ENCODE measurements around the gene PACSIN2. TPM values are rescaled to one million over a fixed set of nuclear protein-coding genes. Genes with fewer than 3 reads are reported as not detected.
A peak's percentile ranks its signal among the peaks of the same experiment; 100 is the strongest.
"Not testable (repeated sequence)": the region's sequence is repeated elsewhere in the genome, so short reads cannot be mapped to it uniquely, and the experiment has no call there.

Gene PACSIN2
- 78.5 TPM for total RNA-seq

- peak; percentile 100 for DNase-seq (ENCODE audit: low spot score)
These were observed at the start of gene PACSIN2 for GRCh38 chr22:43014869-43015676. Gene PACSIN2 (minus strand): TSS chr22:43015149. CDS start chr22:42912080, 103,069 bp downstream.

GRCh38 chr22:43060183-43060582 is 45.2 kb upstream of the PACSIN2 start:
- DNase-seq (ENCODE audit: low spot score) = no peak

- no peak for DNase-seq (ENCODE audit: low spot score)
These were observed 42.7 kb upstream of the PACSIN2 start for GRCh38 chr22:43057641-43058040.

- no peak for DNase-seq (ENCODE audit: low spot score)
These were observed 38.2 kb upstream of the PACSIN2 start for GRCh38 chr22:43053176-43053575.

- DNase-seq (ENCODE audit: low spot score) = no peak
These were observed 36.0 kb upstream of the PACSIN2 start for GRCh38 chr22:43050995-43051394.

GRCh38 chr22:43047605-43048004 is 32.7 kb upstream of the PACSIN2 start:
- DNase-seq (ENCODE audit: low spot score) = no peak

GRCh38 chr22:43044290-43044712 is 29.4 kb upstream of the PACSIN2 start:
- no peak for DNase-seq (ENCODE audit: low spot score)

- DNase-seq (ENCODE audit: low spot score) = no peak
These were observed 27.3 kb upstream of the PACSIN2 start for GRCh38 chr22:43042101-43042780.

- no peak for DNase-seq (ENCODE audit: low spot score)
These were observed 24.9 kb upstream of the PACSIN2 start for GRCh38 chr22:43039800-43040199.

GRCh38 chr22:43038325-43038724 is 23.4 kb upstream of the PACSIN2 start:
- DNase-seq (ENCODE audit: low spot score) = no peak

- no peak for DNase-seq (ENCODE audit: low spot score)
These were observed 21.4 kb upstream of the PACSIN2 start for GRCh38 chr22:43036282-43036829.

GRCh38 chr22:43035250-43035649 is 20.3 kb upstream of the PACSIN2 start:
- no peak for DNase-seq (ENCODE audit: low spot score)

- no peak for DNase-seq (ENCODE audit: low spot score)
These were observed 16.7 kb upstream of the PACSIN2 start for GRCh38 chr22:43031617-43032016.

GRCh38 chr22:43018615-43019014 is 3.7 kb upstream of the PACSIN2 start:
- DNase-seq (ENCODE audit: low spot score) = no peak

- no peak for DNase-seq (ENCODE audit: low spot score)
These were observed 2.8 kb upstream of the PACSIN2 start for GRCh38 chr22:43017525-43018460.

- DNase-seq (ENCODE audit: low spot score) = not testable (repeated sequence)
These were observed 1.2 kb upstream of the PACSIN2 start for GRCh38 chr22:43016150-43016549.

GRCh38 chr22:43015677-43016042 is 711 bp upstream of the PACSIN2 start:
- DNase-seq (ENCODE audit: low spot score) = no peak

- peak; percentile 61 for DNase-seq (ENCODE audit: low spot score)
These were observed 557 bp downstream of the PACSIN2 start for GRCh38 chr22:43014316-43014868.

GRCh38 chr22:43013355-43014315 is 1.3 kb downstream of the PACSIN2 start:
- DNase-seq (ENCODE audit: low spot score) = no peak

- DNase-seq (ENCODE audit: low spot score) = no peak
These were observed 2.6 kb downstream of the PACSIN2 start for GRCh38 chr22:43012390-43012789.

Measured in ureter (tissue), 1 donor.